ENCODE results near the gene MSH6.

MSH6 gene

GRCh38 chr2:47782671-47783485 is at the start of gene MSH6:
MSH6 (plus strand) TSS chr2:47783145; CDS start chr2:47783234, 89 bp downstream.
- peak; percentile 86 for DNase-seq

- no peak for DNase-seq
Observed at GRCh38 chr2:47735136-47735869, 47.6 kb upstream of the MSH6 start.

- DNase-seq: no peak
Observed at GRCh38 chr2:47735912-47736311, 47.0 kb upstream of the MSH6 start.

- DNase-seq: no peak
Observed at GRCh38 chr2:47737191-47737975, 45.6 kb upstream of the MSH6 start.

- no peak for DNase-seq
Observed at GRCh38 chr2:47738331-47738730, 44.6 kb upstream of the MSH6 start.

- DNase-seq: no peak
Observed at GRCh38 chr2:47741101-47741500, 41.8 kb upstream of the MSH6 start.

GRCh38 chr2:47741637-47742036 is 41.3 kb upstream of the MSH6 start:
- no peak for DNase-seq

- DNase-seq: no peak
Observed at GRCh38 chr2:47744074-47744473, 38.9 kb upstream of the MSH6 start.

- no peak for DNase-seq
Observed at GRCh38 chr2:47747878-47748277, 35.1 kb upstream of the MSH6 start.

GRCh38 chr2:47751856-47752414 is 31.0 kb upstream of the MSH6 start:
- no peak for DNase-seq

GRCh38 chr2:47767497-47767844 is 15.5 kb upstream of the MSH6 start:
- no peak for DNase-seq

GRCh38 chr2:47767880-47768609 is 14.9 kb upstream of the MSH6 start:
- peak; percentile 55 for DNase-seq

GRCh38 chr2:47769318-47769717 is 13.6 kb upstream of the MSH6 start:
- no peak for DNase-seq

GRCh38 chr2:47771211-47771610 is 11.7 kb upstream of the MSH6 start:
- DNase-seq: no peak

GRCh38 chr2:47772343-47772742 is 10.6 kb upstream of the MSH6 start:
- no peak for DNase-seq

- DNase-seq: no peak
Observed at GRCh38 chr2:47774567-47774966, 8.4 kb upstream of the MSH6 start.

- DNase-seq: no peak
Observed at GRCh38 chr2:47777277-47777937, 5.5 kb upstream of the MSH6 start.

- no peak for DNase-seq
Observed at GRCh38 chr2:47778698-47779425, 4.1 kb upstream of the MSH6 start.

GRCh38 chr2:47779426-47779790 is 3.5 kb upstream of the MSH6 start:
- DNase-seq: no peak

- no peak for DNase-seq
Observed at GRCh38 chr2:47782381-47782670, 619 bp upstream of the MSH6 start.
